NCI-H128 (cell line): ENCODE data around the gene AIMP2.
"Not testable (repeated sequence)": the region's sequence is repeated elsewhere in the genome, so short reads cannot be mapped to it uniquely, and the experiment has no call there.

Source experiments
- DNase-seq: peaks from one replicate; lab custom pipeline; 2025; ENCODE audit not compliant: unreplicated experiment; lab: John Stamatoyannopoulos, UW

Gene AIMP2

DNA sequence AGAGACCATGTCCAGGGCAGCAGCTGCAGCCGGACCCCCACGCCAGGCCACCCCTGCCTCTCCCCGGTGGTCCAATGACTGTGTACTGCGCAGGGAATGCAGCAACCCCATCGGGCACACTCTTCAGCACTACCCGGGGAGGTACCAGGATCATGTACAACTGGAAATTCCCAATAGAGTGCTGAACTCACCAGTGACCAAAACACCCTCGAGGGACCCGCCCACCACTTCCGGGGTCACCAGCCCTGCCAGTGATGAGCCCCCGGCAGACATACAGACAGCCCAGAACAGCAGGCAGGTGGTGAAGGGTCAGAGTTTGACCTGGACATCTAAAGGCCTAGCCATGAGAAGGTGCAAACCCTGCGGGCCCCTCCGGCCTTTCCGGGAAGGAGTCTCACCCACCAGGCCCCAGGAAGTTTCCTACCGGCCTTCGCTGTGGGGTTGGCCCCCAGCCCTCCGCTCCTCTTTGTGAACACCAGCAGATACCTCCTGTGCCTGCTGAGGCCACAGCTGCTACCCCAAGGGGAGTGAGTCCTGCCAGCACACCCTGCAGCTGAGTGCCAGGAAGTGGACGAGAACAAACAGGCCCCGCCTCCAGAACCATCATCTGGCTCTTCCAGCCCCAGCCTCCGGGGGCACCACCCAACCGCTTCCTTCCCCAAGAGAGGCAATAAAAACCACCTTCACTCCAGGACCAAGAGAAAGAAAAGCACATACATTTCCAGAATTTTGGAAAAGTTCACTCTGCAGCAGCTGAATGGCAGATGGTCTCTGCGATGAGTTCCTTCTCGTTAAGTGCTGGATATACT lies 17.1 kb downstream of the AIMP2 start:
- no peak for DNase-seq

- no peak for DNase-seq
Observed at GRCh38 chr7:6026820-6027311, 17.8 kb downstream of the AIMP2 start.

GRCh38 chr7:6027806-6028365 lies 18.8 kb downstream of the AIMP2 start:
- DNase-seq, result no peak

DNA sequence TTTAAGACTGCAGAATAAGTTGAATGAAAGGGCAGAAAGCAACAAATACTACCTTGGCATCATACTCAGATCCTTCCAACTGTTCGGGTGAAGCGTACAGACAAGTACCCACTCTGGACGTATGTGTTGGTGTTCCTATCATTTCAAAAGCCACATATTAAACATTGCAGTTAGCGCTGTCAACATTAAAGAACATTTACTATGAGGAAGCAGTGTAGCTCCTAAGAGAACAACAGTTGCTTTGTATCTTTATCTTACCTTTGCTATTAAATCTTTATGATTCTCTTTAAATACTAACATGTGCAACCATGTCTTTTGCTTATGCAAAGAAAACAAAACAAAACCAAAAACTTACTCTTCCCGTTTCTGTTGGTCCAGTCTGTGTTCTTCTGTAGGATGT lies 19.5 kb downstream of the AIMP2 start:
- no peak for DNase-seq

- DNase-seq, result no peak
Observed at GRCh38 chr7:6030988-6031387, 21.9 kb downstream of the AIMP2 start, which contains the start of gene ANKRD61. Gene ANKRD61 (plus strand): TSS chr7:6031376. CDS start chr7:6031376, 0 bp downstream.

DNA sequence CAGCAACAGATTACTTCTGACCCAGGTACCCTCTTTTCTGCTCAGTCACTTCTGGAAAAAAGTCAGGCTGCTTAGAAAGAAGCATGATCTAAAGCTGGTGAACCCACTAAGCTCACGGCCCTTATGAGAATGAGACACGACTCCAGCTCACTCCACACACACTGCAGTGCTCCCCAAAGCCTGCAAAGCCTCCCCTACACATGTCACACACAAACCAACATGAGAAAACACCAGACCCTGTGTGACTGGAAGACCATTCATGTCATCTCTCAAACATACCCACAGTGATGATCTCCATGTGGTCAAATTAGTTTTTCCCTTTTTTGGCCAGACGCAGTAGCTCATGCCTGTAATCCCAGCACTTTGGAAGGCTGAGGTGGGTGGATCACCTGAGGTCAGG lies 22.5 kb downstream of the AIMP2 start:
- DNase-seq, result no peak

- DNase-seq, result no peak
Observed at GRCh38 chr7:6032167-6032566, 23.1 kb downstream of the AIMP2 start.

DNA sequence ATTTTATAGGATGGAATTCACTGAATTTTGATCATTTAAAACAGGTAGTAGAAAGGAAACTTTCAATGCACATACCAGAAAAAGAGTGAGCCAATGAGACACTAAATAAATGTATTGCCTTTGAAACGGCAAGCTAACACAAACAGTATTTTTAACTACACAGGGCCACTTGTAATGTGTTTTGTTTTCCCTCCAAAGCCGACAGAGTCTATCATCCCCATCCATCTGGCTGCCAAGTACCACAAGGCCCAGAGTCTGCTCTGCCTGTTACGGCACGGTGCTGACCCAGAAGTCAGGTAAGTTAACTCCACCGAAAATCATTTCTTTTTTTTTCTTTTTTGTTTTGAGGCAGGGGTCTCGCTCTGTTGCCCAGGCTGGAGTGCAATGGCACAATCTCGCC lies 23.6 kb downstream of the AIMP2 start:
- no peak for DNase-seq

DNA sequence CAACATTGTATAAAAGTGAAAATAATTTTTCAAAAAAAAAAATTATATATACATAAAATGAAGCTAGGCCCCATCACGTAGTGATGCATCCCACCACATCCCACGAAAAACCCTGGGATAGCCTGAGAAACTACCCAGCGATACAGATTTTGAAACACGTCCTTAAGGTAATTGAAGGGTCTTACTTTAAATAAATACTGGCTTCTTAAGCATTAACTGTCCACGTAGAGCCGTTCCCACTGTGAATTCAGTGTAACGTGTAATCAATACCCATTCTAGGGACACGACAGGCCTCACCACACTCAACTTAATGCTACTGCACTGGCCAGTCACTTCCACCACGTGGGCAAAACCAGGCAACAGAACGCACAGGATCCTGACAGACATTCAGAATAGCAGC lies 26.1 kb downstream of the AIMP2 start:
- no peak for DNase-seq

DNA sequence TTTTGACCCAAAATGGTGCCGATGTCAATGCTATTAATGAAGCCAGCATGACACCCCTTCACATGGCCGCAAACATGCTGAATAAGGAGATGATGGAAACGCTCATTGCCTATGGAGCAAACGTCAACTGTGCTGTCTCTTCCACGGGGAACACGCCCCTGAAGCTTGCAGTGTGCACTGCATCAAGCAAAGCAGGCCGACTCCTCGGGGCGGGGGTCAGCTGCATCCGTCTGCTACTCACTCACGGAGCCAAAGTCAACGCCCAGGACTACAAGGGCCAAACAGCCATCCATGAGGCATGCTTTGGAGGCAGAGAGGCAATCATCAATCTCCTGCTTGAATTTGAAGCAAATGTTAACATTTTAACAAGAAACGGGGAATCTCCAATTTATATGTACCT lies 26.6 kb downstream of the AIMP2 start:
- DNase-seq, result no peak

DNA sequence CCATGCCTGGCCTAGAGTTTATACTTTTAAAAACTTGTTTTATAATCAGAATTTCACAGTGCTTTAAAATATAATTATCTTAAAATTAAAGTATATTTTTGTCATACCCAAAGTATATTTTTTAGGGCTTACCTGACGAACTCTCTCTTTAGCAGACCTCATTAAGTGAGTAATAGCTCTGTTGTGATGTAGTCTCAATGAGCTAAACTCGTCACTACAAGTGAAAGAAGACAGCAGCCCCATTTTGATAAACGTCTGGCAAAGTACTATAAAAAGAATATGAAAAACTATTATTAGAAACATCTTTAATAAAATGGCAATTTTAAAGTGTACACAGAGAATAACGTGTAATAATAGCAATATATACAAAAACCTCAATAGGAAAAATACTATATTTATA lies 40.7 kb downstream of the AIMP2 start:
- DNase-seq, result no peak

GRCh38 chr7:6051185-6051584 lies 42.1 kb downstream of the AIMP2 start:
- not testable (repeated sequence) for DNase-seq

DNA sequence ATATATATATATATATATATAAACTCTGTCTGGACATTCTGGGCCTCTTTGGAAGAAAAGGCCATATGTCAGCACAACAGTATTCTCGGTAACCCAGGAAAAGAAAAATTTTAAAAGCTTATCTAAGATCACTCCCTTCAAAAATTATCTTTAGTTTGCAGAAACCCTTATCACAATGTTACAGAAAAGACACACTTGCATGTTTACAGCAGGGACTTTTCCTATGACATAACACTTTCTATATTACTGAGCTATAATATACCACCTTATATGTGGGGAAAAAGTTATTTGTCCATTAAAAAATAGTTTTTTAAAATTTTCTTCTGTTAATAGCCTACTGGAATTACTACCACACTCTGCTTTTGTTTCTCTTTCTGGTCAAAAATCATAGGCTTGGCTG lies 47.5 kb downstream of the AIMP2 start:
- DNase-seq, result no peak

DNA sequence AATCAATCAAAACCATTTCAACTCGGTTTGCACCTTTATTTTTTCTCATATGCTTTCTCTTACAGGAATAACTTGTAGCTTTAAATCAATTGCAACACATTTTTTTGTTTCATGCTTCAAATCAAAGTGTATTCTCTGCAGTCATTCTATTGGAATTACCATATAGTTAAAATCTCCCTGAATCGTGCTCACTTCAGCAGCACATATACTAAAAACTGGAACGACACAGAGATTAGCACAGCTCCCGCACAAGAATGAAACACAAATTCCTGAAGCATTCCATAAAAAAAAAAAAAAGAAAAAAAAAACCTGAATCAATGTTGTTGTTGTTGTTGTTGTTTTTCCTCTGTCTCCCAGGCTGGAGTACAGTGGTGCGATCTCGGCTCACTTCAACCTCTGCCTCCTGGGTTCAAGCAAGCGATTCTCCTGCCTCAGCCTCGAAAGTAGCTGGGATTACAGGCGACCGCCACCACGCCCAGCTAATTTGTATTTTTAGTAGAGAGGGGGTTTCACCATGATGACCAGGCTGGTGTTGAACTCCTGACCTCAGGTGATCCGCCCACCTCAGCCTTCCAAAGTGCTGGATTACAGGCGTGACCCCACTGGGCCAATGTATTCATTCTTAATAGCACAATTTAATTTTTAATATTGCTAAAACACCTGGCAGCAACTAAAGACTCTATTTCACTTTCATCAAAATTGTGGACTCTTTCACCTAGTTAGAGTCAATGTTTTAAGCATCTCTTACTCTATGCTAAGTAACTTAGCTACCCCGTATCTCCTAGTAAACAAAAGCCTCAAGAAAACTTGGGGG lies 48.5 kb downstream of the AIMP2 start:
- DNase-seq, result no peak

DNA sequence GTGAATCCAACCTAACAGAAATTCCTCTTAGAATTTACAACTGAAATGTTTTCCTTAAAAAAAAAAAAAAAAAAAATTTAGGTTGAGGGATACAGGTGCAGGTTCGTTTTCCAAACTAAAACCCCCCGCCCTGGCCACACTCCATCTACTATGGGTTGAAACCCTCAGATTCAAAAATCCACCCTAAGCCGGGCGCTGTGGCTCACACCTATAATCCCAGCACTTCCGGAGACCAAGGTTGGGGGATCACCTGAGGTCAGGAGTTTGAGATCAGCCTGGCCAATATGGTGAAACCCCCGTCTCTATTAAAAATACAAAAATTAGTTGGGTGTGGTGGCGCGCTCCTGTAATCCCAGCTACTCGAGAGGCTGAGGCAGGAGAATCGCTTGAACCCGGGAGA lies 50.9 kb downstream of the AIMP2 start:
- DNase-seq, result not testable (repeated sequence)

- no peak for DNase-seq
Observed at GRCh38 chr7:6071406-6071805, 62.3 kb downstream of the AIMP2 start.
